Measurements from ENCODE around the gene DOC2A. TPM values are rescaled to one million over a fixed set of nuclear protein-coding genes. Genes with fewer than 3 reads are reported as not detected.
"Not testable (repeated sequence)": the region's sequence is repeated elsewhere in the genome, so short reads cannot be mapped to it uniquely, and the experiment has no call there.

The DOC2A gene
- total RNA-seq, 1 donor from 2014 or later, result 0.52 TPM

DNA sequence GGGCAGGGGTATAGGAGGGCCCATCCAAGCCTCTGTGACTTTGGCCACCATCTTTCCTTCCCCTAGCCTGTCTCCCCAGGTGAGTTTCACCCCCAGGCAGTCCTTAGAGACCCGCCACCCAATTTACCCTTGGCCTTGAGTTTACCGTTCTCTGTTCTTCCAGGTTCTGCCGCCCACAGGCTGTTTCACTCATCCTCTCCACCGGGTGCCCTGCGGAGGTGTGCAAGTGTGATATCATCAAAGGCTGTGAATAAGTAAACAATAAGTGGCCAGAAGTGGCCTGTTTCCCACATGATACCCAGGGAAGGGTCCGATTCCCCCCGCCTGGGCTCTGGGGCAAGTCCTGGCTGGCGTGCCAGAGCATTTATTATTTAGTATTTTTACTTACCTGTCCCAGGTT lies 35.4 kb upstream of the DOC2A start:
- peaks cover 0 to 4% (median 0%) of the 10 kb centered on the region in 3 donors for H3K27me3 ChIP-seq (ENCODE audit: control insufficient read depth in 3 of 3, insufficient read depth in 3 of 3, low read length in 3 of 3)
- H3K4me1 ChIP-seq (ENCODE audit: control insufficient read depth in 3 of 3, insufficient read depth in 3 of 3, low read length in 3 of 3), result peaks cover 0 to 2% (median 0%) of the 10 kb centered on the region in 3 donors
- H3K36me3 ChIP-seq (ENCODE audit: control insufficient read depth in 3 of 3, insufficient read depth in 3 of 3, low read length in 3 of 3), result no peaks in the 10 kb centered on the region
- H3K4me3 ChIP-seq (ENCODE audit: low read length in 3 of 3), result no peak overlapping the region
- no peak overlapping the region for H3K9ac ChIP-seq (ENCODE audit: low read depth in 1 of 3, low read length in 3 of 3)
- no peaks in the 10 kb centered on the region for H3K9me3 ChIP-seq (ENCODE audit: control insufficient read depth in 3 of 3, low read length in 3 of 3)
- H3K27ac ChIP-seq (ENCODE audit: low read depth, low read length), result no peak overlapping the region

DNA sequence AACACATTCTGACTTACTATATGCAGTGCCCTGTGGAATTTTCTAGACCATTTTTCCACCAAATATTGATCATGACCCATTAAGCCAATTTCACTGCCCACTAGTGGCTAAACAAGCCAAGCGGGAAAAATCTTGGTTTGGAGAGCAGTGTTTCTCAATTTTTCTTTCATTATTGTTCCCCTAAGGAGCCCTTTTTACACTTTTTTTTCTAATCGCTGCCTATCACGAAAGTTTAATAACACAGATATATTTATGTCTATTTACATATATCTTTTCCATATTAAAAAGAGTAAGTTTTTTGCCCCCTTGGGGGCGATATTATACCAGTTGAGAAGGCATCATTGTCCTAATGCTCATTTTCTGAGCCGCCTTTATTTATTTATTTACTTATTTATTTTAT lies 31.0 kb upstream of the DOC2A start:
- no peak overlapping the region for H3K27ac ChIP-seq (ENCODE audit: low read depth, low read length)
- H3K4me1 ChIP-seq (ENCODE audit: control insufficient read depth in 3 of 3, insufficient read depth in 3 of 3, low read length in 3 of 3), result peaks cover 0 to 2% (median 0%) of the 10 kb centered on the region in 3 donors
- no peaks in the 10 kb centered on the region for H3K36me3 ChIP-seq (ENCODE audit: control insufficient read depth in 3 of 3, insufficient read depth in 3 of 3, low read length in 3 of 3)
- no peaks in the 10 kb centered on the region for H3K9me3 ChIP-seq (ENCODE audit: control insufficient read depth in 3 of 3, low read length in 3 of 3)
- H3K4me3 ChIP-seq (ENCODE audit: low read length in 3 of 3), result no peak overlapping the region
- H3K27me3 ChIP-seq (ENCODE audit: control insufficient read depth in 3 of 3, insufficient read depth in 3 of 3, low read length in 3 of 3), result peaks cover 0 to 4% (median 0%) of the 10 kb centered on the region in 3 donors
- H3K9ac ChIP-seq (ENCODE audit: low read depth in 1 of 3, low read length in 3 of 3), result no peak overlapping the region

DNA sequence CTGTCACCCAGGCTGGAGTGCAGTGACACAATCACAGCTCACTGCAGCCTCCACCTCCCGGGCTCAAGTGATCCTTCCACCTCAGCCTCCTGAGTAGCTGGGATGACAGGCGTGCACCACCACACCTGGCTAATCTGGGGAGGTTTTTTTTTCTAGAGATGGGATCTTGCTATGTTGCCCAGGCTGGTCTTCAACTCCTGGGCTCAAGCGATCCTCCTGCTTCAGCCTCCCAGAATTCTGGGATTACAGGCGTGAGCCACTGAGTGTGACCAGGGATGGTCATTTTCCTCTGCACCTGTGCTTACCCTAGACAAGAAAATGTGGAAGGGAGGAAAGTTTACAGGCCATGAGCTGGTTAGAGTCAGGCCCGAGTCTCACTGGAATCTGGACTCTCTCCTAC lies 29.9 kb upstream of the DOC2A start:
- not testable (repeated sequence) for H3K4me3 ChIP-seq (ENCODE audit: low read length in 3 of 3); H3K36me3 ChIP-seq (ENCODE audit: control insufficient read depth in 3 of 3, insufficient read depth in 3 of 3, low read length in 3 of 3); H3K9me3 ChIP-seq (ENCODE audit: control insufficient read depth in 3 of 3, low read length in 3 of 3); H3K9ac ChIP-seq (ENCODE audit: low read depth in 1 of 3, low read length in 3 of 3); H3K27ac ChIP-seq (ENCODE audit: low read depth, low read length); H3K27me3 ChIP-seq (ENCODE audit: control insufficient read depth in 3 of 3, insufficient read depth in 3 of 3, low read length in 3 of 3); H3K4me1 ChIP-seq (ENCODE audit: control insufficient read depth in 3 of 3, insufficient read depth in 3 of 3, low read length in 3 of 3)

DNA sequence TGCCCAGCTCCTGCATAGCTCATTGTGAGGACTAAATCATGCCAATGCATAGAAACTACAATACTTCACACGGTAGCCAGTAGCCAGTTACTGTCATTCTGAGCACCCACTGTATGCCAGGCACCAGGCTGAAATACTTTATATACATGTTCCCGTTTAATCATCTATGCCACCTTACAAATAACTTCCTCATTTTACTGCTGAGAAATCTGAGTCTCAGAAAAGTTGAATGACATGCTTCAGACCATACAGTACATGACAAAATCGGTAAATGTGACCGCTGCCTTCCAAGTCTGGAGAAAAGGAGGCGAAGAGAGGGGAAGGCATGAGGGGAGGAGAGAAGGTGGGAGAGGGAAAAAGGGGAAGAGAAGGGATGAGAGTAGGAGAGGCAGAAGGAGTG lies 29.4 kb upstream of the DOC2A start:
- peaks cover under 1 to 7% (median 2%) of the 10 kb centered on the region in 3 donors for H3K27me3 ChIP-seq (ENCODE audit: control insufficient read depth in 3 of 3, insufficient read depth in 3 of 3, low read length in 3 of 3)

DNA sequence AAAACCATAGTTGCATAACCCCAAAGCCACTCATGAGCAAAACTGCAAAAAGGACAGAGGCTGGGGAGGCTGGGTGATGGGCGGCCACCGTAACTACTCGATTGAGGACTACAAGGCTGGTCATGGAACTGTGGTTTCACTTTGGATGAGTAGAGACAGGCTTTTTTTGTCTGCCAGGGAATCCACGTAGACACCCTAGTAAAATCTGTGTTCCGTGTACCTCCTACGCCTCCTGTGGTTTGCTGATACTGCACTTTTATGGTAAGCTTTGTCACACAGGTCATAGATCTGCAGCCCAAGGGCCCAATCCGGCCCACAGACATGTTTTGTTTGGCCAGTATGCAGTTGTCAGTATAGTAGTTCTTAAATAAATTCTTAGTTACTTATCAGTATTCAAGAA lies 22.4 kb upstream of the DOC2A start:
- Histone ChIP-seq H3K9ac (ENCODE audit: low read depth in 1 of 3, low read length in 3 of 3) (no peak overlapping the region), H3K4me3 (ENCODE audit: low read length in 3 of 3) (no peak overlapping the region), H3K4me1 (ENCODE audit: control insufficient read depth in 3 of 3, insufficient read depth in 3 of 3, low read length in 3 of 3) (peaks cover 15 to 22% (median 16%) of the 10 kb centered on the region in 3 donors), H3K9me3 (ENCODE audit: control insufficient read depth in 3 of 3, low read length in 3 of 3) (no peaks in the 10 kb centered on the region), H3K27ac (ENCODE audit: low read depth, low read length) (no peak overlapping the region), H3K27me3 (ENCODE audit: control insufficient read depth in 3 of 3, insufficient read depth in 3 of 3, low read length in 3 of 3) (peaks cover 32 to 50% (median 45%) of the 10 kb centered on the region in 3 donors), H3K36me3 (ENCODE audit: control insufficient read depth in 3 of 3, insufficient read depth in 3 of 3, low read length in 3 of 3) (no peaks in the 10 kb centered on the region)

More for the DNA sequence above, 29.4 kb upstream of the DOC2A start:
- Histone ChIP-seq H3K9ac (ENCODE audit: low read depth in 1 of 3, low read length in 3 of 3) (no peak overlapping the region), H3K9me3 (ENCODE audit: control insufficient read depth in 3 of 3, low read length in 3 of 3) (no peaks in the 10 kb centered on the region), H3K4me3 (ENCODE audit: low read length in 3 of 3) (no peak overlapping the region), H3K27ac (ENCODE audit: low read depth, low read length) (no peak overlapping the region), H3K36me3 (ENCODE audit: control insufficient read depth in 3 of 3, insufficient read depth in 3 of 3, low read length in 3 of 3) (no peaks in the 10 kb centered on the region), H3K4me1 (ENCODE audit: control insufficient read depth in 3 of 3, insufficient read depth in 3 of 3, low read length in 3 of 3) (peaks cover 0 to 2% (median 0%) of the 10 kb centered on the region in 3 donors)

DNA sequence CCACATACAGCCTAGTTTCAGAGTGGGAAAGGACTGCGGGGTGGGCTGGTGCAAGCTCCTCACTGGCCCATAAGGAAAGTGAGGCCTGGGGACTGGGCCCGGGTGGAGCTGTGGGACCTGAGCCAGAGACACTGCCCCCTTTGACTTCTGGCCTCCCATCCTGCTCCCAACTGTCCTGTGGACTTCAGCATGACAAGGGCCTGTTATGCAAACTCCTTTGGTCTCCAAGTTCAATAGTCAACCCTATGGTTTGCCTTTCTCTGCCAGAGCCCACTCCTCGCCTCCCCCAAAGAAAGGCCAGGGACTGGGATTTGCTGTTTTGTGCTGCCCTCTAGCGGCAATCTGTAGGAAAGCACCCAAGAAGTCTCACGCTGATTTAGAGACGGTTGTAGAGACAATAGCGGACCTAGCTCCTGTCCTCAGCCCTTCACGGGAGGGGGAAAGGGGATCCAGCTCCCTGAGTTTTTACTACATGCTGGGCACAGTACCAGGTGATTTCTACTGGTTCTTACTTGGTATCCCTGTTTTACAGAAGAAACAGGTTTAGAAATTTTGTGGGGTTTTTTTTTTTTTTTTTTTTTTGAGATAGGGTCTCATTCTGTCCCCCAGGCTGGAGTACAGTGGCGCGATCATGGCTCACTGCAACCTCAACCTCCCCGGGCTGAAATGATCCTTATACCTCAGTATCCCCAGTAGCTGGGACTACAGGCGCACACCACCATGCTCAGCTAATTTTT lies 21.4 kb upstream of the DOC2A start:
- Histone ChIP-seq H3K9ac (ENCODE audit: low read depth in 1 of 3, low read length in 3 of 3) (no peak overlapping the region), H3K36me3 (ENCODE audit: control insufficient read depth in 3 of 3, insufficient read depth in 3 of 3, low read length in 3 of 3) (no peaks in the 10 kb centered on the region), H3K27ac (ENCODE audit: low read depth, low read length) (no peak overlapping the region), H3K27me3 (ENCODE audit: control insufficient read depth in 3 of 3, insufficient read depth in 3 of 3, low read length in 3 of 3) (peaks cover 35 to 56% (median 50%) of the 10 kb centered on the region in 3 donors), H3K9me3 (ENCODE audit: control insufficient read depth in 3 of 3, low read length in 3 of 3) (no peaks in the 10 kb centered on the region), H3K4me1 (ENCODE audit: control insufficient read depth in 3 of 3, insufficient read depth in 3 of 3, low read length in 3 of 3) (peaks cover 15 to 28% (median 18%) of the 10 kb centered on the region in 3 donors), H3K4me3 (ENCODE audit: low read length in 3 of 3) (no peak overlapping the region)

DNA sequence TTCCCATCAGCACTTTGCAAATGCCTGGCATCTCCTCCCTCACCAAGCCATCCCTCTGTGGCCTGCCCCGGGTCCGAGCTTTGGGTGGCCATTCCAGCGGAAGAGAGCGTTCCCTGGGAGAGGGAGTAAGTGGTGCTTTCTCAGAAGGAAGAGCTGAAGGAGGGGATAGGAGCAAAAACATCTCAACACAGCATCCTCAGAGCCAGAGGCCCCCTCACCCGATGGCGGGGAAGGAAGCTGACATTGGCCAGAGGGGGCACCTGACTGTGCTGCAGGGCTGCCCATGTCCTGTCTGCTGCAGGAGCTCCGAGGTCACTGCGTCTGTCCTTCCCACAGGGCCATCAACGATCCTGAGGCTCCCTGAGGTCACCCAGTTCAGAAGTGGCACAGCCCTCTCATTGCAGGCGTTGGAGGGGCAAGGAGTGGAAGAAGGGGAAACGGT lies 20.7 kb upstream of the DOC2A start:
- no peaks in the 10 kb centered on the region for H3K36me3 ChIP-seq (ENCODE audit: control insufficient read depth in 3 of 3, insufficient read depth in 3 of 3, low read length in 3 of 3)
- no peak overlapping the region for H3K27ac ChIP-seq (ENCODE audit: low read depth, low read length)
- no peaks in the 10 kb centered on the region for H3K9me3 ChIP-seq (ENCODE audit: control insufficient read depth in 3 of 3, low read length in 3 of 3)
- peak overlapping the region in 1 of 3 donors; percentile 8 for H3K9ac ChIP-seq (ENCODE audit: low read depth in 1 of 3, low read length in 3 of 3)
- peaks cover 15 to 28% (median 18%) of the 10 kb centered on the region in 3 donors for H3K4me1 ChIP-seq (ENCODE audit: control insufficient read depth in 3 of 3, insufficient read depth in 3 of 3, low read length in 3 of 3)
- peaks cover 42 to 60% (median 54%) of the 10 kb centered on the region in 3 donors for H3K27me3 ChIP-seq (ENCODE audit: control insufficient read depth in 3 of 3, insufficient read depth in 3 of 3, low read length in 3 of 3)
- H3K4me3 ChIP-seq (ENCODE audit: low read length in 3 of 3), result no peak overlapping the region

DNA sequence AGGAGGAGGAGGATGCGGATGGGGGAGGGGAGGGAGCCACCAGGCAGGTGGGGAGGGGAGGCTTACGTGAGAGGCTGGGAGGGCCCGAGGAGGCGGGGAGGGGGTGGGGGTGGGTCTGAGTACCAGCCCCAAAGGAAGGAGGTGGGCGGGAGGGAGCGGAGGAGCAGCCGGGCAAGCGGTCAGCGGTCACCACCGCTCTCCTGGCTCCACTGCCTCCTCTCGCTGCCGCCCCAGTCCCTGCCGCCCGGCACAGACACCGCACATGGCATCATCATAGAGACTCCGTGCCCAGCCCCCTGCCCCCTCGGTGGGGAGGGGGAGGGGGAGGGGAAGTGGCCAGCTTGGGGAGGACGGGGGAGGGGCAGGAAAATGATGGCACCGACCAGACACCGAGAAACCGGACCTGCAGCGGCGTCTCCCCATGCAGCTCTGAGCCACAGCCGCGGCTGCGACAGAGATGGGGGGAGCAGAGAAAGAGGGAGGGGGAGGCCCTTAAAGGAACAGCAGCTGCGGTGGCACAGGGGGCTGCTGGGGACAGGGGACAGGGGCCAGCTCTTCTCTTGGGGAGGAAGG lies 20.1 kb upstream of the DOC2A start, which contains the start of gene TLCD3B:
Gene TLCD3B, minus strand, starts transcription at position 431 of the 573 bp plus-strand sequence. CDS start 744 bp downstream, outside the sequence.
- no peak within 1 kb of the TSS for H3K4me3 ChIP-seq (ENCODE audit: low read length in 3 of 3)
- peak within 1 kb of the TSS in 1 of 3 donors; percentile 8 for H3K9ac ChIP-seq (ENCODE audit: low read depth in 1 of 3, low read length in 3 of 3)
- peaks cover 15 to 28% (median 18%) of the 10 kb centered on the region in 3 donors for H3K4me1 ChIP-seq (ENCODE audit: control insufficient read depth in 3 of 3, insufficient read depth in 3 of 3, low read length in 3 of 3)
- no peaks in the 10 kb centered on the region for H3K36me3 ChIP-seq (ENCODE audit: control insufficient read depth in 3 of 3, insufficient read depth in 3 of 3, low read length in 3 of 3)
- H3K27ac ChIP-seq (ENCODE audit: low read depth, low read length), result no peak within 1 kb of the TSS
- H3K27me3 ChIP-seq (ENCODE audit: control insufficient read depth in 3 of 3, insufficient read depth in 3 of 3, low read length in 3 of 3), result peaks cover 42 to 61% (median 55%) of the 10 kb centered on the region in 3 donors
- no peaks in the 10 kb centered on the region for H3K9me3 ChIP-seq (ENCODE audit: control insufficient read depth in 3 of 3, low read length in 3 of 3)

DNA sequence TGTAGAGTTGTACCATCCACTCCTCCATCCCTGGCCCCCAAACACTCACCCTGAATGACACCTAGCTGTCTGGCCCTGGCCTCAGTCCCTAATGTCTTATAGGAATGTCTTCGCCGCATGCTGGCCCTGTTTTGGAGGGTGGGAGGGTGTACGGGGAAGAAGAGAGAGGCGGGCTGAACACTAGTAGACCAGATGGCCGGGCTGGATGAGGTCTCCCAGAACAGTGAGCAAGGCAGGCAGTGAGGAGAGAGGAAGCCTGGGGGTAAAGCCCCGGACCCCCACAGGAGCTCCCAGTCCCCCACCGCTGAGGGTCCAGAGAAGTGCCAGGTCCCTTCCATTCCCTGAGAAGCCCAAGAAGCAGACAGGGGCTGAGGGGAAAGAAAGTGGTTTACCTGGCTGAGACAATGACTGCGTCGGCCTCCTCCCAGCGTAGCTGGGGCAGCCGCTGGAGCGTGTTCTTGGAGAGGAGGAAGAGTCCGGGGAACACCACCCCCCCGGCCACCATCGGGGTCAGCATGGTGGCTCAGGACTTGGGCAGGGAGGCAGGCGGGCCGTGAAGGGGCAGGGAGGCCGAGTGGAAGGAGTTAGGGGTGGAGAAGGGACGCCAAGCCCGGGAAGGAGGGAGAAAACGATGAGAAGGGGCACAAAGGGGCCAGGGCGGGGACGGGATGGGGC lies 19.3 kb upstream of the DOC2A start:
- H3K9ac ChIP-seq (ENCODE audit: low read depth in 1 of 3, low read length in 3 of 3), result no peak overlapping the region

More for the DNA sequence above, 19.3 kb upstream of the DOC2A start:
- H3K27me3 ChIP-seq (ENCODE audit: control insufficient read depth in 3 of 3, insufficient read depth in 3 of 3, low read length in 3 of 3), result peaks cover 46 to 66% (median 58%) of the 10 kb centered on the region in 3 donors
- no peaks in the 10 kb centered on the region for H3K36me3 ChIP-seq (ENCODE audit: control insufficient read depth in 3 of 3, insufficient read depth in 3 of 3, low read length in 3 of 3)
- H3K9me3 ChIP-seq (ENCODE audit: control insufficient read depth in 3 of 3, low read length in 3 of 3), result no peaks in the 10 kb centered on the region
- no peak overlapping the region for H3K27ac ChIP-seq (ENCODE audit: low read depth, low read length)
- no peak overlapping the region for H3K4me3 ChIP-seq (ENCODE audit: low read length in 3 of 3)
- peaks cover 15 to 28% (median 18%) of the 10 kb centered on the region in 3 donors for H3K4me1 ChIP-seq (ENCODE audit: control insufficient read depth in 3 of 3, insufficient read depth in 3 of 3, low read length in 3 of 3)

All from skeletal muscle tissue (tissue), 4 donors.